GM19043 (cell line): ENCODE results near the gene LMLN.
"Not testable (repeated sequence)": the region's sequence is repeated elsewhere in the genome, so short reads cannot be mapped to it uniquely, and the experiment has no call there.

Experiments
- ATAC-seq: cut with Tn5 transposase; IDR thresholded peaks from one replicate; pipeline ENCODE4 v1.9.1; 2021; ENCODE audit warnings: low read depth; ENCODE audit not compliant: unreplicated experiment

LMLN gene

DNA sequence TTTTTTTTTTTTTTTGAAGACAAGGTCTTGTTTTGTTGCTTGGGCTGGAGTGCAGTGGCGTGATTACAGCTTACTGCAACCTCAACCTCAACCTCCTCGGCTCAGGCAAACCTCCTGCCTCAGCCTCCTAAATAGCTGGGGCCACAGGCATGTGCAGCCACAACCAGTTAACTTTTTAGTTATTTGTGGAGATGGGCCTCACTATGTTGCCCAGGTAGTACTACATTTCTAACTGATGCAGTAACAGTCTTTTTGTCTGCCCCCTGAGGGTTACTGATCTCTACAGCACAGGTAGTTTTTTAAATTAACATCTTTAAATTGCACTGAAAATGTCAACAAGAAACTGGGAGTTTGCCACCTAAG, 3.4 kb upstream of the LMLN start:
- ATAC-seq = no peak

- ATAC-seq = no peak
These were observed 2.3 kb upstream of the LMLN start for GRCh38 chr3:197957790-197958133.

DNA sequence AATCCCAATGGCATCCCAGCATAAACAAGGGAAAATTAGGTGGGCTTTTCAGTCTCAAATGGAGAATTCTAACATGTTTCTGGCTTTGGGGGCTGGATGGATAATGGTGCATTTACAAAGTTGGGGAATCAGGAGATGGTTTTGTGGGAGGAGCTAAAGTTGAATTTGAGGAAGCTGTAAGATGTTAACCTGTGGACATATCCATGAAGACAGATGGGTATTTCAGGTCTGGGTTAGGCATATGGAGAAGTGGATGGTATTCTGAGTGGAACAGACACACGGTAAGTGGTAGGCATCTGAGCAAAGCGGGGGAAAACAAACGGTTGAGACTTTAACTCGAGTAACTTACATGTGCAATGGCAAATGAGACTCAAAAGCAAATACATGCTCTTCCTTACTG, 1.7 kb upstream of the LMLN start:
- ATAC-seq = no peak

DNA sequence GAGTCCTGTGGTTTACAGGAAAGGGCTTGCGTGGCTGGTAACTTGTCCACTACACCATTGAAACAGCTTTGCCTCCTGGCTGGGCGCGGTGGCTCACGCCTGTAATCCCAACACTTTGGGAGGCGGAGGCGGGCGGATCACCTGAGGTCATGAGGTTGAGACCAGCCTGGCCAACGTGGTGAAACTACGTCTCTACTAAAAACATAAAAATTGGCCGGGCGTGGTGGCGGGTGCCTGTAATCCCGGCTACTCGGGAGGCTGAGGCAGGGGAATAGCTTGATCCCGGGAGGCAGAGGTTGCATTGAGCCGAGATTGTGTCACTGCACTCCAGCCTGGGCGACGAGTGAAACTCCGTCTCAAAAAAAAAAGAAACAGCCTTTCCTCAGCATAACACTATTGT, 1.2 kb upstream of the LMLN start:
- not testable (repeated sequence) for ATAC-seq

- ATAC-seq = no peak
These were observed 522 bp upstream of the LMLN start for GRCh38 chr3:197959500-197959890.

GRCh38 chr3:197960694-197961581, 921 bp downstream of the LMLN start:
- no peak for ATAC-seq

GRCh38 chr3:197961582-197961945, 1.5 kb downstream of the LMLN start:
- ATAC-seq = no peak

- no peak for ATAC-seq
These were observed 3.1 kb downstream of the LMLN start for GRCh38 chr3:197963019-197963637.

DNA sequence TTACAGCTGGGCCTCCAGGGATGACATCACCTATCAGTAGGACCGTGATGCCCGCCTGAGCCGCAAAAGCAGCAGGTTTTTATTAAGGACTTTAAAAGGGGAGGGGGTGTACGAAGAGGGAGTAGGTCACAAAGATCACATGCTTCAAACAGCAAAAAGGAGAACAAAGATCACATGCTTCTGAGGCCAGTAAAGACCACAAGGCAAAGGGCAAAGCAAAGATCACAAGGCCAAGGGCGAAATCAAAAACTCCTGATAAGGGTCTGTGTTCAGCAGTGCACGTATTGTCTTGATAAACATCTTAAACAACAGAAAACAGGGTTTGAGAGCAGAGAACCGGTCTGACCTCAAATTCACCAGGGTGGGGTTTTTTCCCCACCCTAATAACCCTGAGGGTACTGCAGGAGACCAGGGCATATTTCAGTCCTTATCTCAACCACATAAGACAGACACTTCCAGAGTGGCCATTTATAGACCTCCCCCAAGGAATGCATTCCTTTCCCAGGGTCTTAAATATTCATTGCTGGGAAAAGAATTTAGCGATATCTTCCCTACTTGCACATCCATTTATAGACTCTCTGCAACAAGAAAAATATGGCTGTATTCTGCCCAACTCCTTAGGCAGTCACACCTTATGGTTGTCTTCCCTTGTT, 7.4 kb downstream of the LMLN start:
- not testable (repeated sequence) for ATAC-seq

GRCh38 chr3:197970588-197970987, 10.6 kb downstream of the LMLN start:
- ATAC-seq = no peak

DNA sequence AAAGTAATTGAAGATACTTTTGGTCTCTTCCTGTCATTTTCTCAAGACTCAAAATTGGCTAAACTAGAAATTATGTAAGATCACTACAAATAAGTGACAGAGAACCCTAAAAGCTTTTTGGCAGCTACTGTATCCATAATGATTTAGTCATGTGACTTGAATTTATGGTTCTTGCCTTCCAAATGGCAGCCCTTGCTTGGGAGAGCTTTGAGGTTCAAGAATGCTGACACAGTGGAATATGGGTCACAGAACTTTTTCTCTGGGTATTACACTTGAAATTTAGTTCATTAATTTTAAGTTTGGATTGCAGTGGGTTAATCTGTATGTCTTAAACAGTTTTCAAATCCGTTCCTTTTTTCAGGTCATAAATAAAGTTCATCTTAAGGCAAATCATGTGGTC, 14.0 kb downstream of the LMLN start:
- no peak for ATAC-seq

- no peak for ATAC-seq
These were observed 15.3 kb downstream of the LMLN start for GRCh38 chr3:197975311-197975710.

GRCh38 chr3:197983076-197983475, 23.1 kb downstream of the LMLN start:
- no peak for ATAC-seq

DNA sequence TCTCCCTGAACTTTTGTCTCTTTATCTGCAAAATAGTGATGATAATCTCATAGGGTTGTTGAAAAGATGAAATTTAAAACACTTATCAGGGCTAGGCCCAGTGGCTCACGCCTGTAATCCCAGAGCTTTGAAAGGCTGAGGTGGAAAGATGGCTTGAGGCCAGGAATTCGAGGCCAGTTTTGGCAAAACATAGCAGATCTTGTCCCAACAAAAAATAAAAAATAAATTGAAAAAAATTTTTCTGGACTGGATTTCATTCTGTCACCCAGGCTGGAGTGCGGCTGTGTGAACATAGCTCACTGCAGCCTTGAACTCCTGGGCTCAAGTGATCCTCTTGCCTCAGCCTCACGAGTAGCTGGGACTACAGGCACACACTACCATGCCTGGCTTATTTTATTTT, 29.6 kb downstream of the LMLN start:
- no peak for ATAC-seq

DNA sequence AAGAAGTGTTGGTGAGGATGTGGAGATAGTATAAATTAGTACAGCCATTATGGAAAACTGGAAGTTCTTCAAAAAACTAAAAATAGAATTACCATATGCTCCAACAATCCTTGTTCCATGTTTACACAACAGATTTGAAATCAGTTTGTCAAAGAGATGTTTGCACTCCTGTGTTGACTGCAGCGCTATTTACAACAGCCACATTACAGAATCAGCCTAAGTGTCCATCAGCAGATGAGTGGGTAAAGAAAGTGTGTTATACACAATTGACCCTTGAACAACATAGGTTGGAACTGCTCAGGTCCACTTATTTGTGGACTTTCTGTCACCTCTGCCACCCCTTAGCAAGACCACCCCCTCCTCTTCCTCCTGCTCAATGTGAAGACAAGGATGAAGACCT, 34.7 kb downstream of the LMLN start:
- ATAC-seq = no peak

DNA sequence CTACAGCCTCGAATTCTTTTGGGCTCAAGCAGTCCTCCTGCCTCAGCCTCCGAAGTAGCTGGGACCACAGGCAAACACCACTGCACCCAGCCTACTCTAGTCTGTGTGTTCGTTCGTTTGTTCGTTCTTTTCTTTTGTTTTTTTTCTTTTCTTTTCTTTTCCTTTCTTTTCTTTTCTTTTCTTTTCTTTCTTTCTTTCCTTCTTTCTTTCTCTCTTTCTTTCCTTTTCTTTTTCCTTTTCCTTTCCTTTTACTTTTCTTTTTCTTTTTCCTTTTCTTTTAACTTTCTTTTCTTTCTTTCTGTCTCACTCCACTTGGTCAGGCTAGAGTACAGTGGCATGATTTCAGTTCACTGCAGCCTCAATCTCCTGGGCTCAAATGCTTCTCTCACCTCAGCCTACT, 36.8 kb downstream of the LMLN start:
- no peak for ATAC-seq

GRCh38 chr3:197997936-197998335, 37.9 kb downstream of the LMLN start:
- ATAC-seq = no peak

- no peak for ATAC-seq
These were observed 57.1 kb downstream of the LMLN start for GRCh38 chr3:198017090-198017489.

GRCh38 chr3:198018416-198018815, 58.4 kb downstream of the LMLN start:
- ATAC-seq = no peak

DNA sequence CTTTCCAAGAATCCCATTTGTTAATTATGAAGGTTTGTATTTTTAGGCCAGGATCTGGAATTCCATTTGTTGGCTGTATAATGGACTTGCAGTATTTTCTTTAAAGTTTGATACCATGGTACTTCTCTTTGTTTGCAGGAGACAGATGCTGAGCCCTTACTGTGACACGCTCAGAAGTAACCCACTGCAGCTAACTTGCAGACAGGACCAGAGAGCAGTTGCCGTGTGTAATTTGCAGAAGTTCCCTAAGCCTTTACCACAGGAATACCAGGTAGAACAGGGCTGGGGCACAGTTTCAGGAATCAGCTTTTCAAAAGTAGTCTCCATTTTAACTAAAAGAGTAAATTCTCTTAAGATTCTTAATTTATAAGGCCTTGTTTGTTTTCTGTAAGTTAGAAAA, 59.1 kb downstream of the LMLN start:
- no peak for ATAC-seq

DNA sequence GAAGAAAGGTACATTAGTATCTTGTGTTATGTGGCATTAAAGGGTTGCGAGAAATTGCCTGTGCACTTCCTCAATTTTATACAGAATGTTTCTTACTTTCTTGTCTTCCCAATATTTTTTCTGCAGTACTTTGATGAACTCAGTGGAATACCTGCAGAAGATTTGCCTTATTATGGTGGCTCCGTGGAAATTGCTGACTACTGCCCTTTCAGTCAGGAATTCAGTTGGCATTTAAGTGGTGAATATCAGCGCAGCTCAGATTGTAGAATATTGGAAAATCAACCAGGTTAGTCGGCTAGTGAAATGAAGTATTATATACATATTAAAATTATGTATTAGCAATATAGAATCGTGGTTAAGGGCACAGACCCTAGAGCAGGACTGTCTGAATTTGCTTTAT, 61.3 kb downstream of the LMLN start:
- no peak for ATAC-seq

- no peak for ATAC-seq
These were observed 62.6 kb downstream of the LMLN start for GRCh38 chr3:198022604-198023003.
